Skin of body (tissue), 2 donors: Measurements from ENCODE around the gene WDR45B. TPM values are rescaled to one million over a fixed set of nuclear protein-coding genes. Genes with fewer than 3 reads are reported as not detected.

Experiments used
- DNase-seq: peaks from one replicate; lab custom pipeline; 2025; lab: John Stamatoyannopoulos, UW
- total RNA-seq: library from RNA; depleted of rRNA; stranded (reverse); fragments of >200 nt; gene quantifications from one replicate; pipeline ENCODE4 v1.2.3, GENCODE V29; 2014

Gene WDR45B
- total RNA-seq, 1 donor from 2014 or later, result 54.9 TPM

DNA sequence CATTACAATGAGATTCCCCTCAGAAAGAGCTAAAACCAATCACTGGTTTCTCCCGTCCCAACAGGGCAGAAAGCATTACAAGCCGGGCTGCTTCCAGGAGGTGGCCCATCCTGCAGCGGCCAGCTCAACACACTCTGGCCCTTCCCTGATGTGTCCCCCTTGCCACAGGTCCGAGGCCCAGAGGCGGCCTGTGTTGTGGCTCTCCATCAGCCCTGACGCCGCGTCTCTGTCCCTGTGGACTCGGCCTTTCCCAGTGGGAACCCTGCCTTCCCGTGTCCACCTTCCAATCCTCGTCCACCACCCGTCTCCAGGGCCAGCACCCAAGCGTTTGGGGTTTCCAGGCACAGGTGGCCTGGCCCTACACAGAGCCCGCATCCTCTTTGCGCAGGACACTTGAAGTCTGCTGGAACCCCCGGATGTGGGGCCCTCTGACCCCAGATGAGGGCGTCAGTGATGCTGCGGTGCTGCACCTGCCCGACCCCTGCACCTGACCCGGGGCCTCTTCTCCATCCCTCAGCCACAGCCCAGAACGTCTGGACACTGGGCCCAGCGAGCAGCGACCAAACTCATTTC is 29.2 kb upstream of the WDR45B start:
- DNase-seq, result no peak

GRCh38 chr17:82675476-82676245 is 27.4 kb upstream of the WDR45B start:
- DNase-seq, result no peak

DNA sequence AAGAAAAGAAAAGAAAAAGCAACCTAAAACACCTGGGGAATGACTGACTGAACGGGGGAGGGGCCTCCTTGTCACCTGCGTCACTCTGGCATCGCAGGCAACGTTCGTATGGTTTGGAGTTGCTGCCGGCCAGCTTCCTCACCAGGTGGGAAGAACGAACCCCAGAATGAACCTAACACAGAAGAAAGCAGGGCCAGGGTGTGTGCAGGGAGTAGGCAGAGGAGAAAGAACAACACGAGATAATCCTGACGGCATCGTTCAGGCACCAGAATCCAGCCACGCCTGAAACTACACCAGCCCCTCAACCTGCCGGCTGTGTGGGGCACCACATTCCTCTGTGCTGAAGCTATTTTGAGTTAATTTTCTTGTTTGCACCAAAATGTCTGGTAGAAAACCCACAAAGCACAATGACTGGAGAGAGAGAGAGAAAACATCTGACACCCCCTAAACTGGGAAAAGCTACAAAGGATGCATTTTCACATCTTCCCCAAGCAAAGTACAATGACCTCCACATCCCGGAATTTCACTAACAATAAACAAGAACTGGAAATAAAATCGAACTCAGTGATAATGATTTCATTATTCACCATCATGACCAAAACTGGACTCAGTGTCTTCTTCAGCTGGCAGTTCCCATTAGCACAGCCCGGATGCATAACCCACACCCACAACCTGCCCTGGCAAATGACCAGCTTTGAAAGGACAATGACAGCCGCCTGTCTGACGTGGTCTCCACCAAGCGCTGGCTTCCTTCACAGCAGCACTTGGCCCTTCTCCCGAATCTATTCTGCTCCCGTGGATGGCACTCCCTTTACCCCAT is 26.6 kb upstream of the WDR45B start:
- no peak for DNase-seq

- no peak for DNase-seq
These were observed 22.6 kb upstream of the WDR45B start for GRCh38 chr17:82670661-82671450.

- no peak for DNase-seq
These were observed 20.4 kb upstream of the WDR45B start for GRCh38 chr17:82668631-82669099.

GRCh38 chr17:82668024-82668630 is 19.9 kb upstream of the WDR45B start:
- DNase-seq, result no peak

- DNase-seq, result no peak
These were observed 19.4 kb upstream of the WDR45B start for GRCh38 chr17:82667668-82668000.

DNA sequence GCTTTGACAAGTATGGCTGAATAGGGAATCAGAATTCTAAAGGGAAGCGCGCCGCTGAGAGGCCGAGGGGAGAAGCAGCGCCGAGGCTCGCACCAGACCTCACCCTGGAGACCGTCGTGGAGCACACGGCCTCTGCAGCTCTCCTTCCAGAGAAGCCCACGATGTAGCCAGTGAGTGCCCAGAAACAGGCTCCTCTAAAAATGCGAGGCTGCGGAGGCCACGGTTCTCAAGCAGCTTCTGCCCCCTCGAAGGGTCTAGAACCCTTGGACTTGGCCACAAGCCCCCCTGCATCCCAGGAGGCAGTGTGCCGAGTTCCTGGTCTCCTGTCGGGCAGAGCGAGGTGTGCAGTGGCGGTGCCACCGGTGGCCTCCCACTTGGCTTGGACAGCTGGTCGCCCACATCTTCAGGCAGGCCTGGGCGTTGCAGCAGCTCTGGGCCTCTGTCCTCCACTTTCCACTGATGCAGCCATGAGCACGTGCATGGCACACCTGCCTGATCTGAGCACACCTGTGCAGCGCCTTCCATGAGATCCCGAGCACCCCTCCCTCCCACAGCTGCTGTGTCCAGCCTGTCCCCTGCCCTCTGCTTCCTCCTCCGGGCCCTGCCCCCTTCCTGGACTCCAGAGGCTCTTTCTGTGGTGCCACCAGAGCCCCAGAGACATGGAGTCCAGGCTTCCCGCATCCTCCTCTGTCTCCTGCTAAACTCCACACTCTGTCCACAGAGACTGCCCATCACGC is 18.9 kb upstream of the WDR45B start:
- no peak for DNase-seq

DNA sequence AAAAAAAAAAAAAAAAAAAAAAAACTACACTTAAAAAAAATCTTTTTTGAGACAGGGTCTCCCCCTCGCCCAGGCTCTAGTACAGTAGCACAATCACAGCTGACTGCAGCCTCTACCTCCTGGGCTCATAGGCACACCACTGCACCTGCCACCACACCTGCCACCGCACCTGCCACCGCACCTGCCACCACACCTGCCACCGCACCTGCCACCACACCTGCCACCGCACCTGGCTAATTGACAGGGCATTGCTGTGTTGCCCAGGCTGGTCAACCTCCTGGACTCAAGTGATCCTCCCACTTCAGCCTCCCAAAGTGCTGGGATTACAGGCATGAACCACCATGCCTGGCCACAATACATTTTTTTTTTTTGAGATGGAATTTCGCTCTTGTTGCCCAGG is 17.6 kb upstream of the WDR45B start:
- DNase-seq, result no peak

DNA sequence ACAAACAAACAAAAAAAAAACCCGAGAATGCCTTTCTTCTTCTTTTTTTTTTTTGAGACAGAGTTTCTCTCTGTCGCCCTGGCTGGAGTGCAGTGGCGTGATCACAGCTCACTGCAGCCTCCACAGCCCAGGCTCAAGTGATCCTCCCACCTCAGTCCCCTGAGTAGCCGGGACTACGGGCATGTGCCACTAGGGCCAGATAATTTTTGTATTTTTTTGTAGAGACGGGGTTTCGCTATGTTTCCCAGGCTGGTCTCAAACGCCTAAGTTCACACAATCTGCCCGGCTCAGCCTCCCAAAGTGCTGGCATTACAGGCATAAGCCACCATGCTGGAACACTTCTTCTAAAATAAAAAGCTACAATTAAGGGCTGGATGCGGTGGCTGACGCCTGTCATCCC is 17.0 kb upstream of the WDR45B start:
- no peak for DNase-seq

DNA sequence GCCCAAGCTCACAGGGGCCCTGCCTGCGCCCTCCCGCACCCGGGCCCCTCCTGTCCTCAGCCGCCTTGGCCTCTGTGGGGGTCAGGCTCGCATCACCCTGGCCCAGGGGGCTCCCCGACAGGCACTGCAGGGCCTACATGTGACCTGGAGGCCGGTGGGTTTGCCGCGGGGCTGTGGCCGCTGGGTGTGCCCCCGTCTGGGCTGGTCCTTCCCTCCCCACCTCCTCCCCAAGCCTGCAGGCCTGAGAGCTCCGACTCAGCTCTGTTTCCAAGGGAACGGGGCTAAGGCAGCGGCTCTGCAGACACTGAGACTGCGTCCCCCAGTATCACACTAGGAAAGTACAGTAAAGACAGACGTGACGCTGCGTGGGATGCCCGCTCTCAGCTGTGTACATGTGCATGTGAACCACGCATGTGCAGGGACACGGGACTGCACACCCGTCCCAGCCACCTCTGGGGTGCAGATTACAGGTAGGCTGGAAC is 16.5 kb upstream of the WDR45B start:
- no peak for DNase-seq

DNA sequence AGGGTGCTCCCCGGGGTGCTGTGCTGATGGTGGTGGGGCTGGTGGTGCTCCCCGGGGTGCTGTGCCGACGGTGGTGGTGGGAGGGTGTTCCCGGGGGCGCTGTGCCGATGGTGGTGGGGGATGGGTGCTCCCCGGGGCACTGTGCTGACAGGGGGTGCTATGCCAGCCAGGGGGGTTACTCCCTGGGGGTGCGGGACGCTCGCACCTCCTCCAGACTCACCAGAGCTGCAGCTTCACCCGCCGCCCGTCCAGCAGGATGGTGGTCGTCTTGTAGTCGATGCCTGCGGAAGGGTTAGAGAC is 16.0 kb upstream of the WDR45B start:
- DNase-seq, result no peak

DNA sequence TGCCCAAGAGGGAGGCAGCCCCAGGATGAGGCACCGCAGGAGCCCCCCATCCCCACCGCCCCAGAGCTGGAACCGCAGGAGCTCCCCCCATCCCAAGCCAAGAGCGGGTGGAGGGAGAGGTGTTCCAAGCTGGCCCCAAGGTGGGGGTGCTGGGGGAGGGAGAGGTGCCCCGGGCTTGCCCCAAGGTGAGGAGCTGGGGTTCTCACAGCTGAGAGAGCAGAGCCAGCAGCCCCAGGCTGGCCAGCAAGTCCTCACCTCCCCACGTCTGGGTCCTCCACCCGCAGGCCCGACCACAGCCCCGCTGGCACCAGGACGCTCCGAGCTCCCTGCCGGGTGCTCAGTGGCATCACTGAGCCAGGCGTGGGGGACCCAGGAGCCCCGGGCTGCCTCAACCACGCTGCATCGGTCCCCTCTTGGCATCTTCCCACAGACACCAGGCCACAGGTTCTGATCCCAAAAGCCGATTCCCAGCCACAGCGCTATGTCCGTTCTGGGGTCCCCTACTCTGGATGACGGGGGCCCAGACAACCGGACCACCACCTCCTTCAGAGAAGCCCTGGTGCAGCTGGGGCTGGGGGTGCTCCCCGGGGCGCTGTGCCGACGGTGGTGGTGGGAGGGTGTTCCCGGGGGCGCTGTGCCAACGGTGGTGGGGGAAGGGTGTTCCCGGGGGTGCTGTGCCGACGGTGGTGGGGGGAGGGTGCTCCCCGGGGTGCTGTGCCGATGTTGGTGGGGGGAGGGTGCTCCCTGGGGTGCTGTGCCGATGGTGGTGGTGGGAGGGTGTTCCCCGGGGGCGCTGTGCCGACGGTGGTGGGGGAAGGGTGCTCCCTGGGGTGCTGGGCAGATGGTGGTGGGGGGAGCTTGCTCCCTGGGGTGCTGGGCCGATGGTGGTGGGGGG is 15.4 kb upstream of the WDR45B start:
- no peak for DNase-seq

DNA sequence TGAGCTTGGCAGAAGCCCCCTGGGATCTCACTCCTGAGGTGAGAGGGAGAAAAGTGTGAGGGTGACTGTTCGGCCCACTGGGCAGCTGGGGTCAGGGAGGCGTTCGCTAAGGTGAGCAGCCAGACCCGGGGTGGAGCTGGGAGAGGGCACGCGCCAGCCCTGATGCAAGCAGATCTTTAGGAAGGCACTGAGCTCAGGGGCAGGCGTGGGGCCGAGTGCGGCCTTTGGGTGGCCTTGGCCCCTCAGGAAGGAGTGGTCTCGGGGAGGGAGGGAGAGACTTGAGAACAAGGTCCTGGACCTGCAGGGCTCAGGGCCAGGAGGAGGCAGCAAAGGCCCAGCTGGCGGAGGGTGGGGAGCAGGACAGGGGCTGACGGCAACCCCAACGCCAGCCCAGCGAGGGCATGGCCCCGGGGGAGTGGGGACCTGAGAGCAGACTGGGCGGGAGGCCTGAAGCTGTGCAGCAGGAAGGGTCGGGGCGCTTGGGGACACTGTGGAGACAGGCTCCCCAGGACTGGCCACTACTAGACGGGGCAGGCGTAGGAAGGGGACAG is 14.5 kb upstream of the WDR45B start:
- DNase-seq, result no peak

GRCh38 chr17:82661717-82662683 is 13.8 kb upstream of the WDR45B start:
- DNase-seq, result no peak

- no peak for DNase-seq
These were observed 11.6 kb upstream of the WDR45B start for GRCh38 chr17:82659886-82660285.

DNA sequence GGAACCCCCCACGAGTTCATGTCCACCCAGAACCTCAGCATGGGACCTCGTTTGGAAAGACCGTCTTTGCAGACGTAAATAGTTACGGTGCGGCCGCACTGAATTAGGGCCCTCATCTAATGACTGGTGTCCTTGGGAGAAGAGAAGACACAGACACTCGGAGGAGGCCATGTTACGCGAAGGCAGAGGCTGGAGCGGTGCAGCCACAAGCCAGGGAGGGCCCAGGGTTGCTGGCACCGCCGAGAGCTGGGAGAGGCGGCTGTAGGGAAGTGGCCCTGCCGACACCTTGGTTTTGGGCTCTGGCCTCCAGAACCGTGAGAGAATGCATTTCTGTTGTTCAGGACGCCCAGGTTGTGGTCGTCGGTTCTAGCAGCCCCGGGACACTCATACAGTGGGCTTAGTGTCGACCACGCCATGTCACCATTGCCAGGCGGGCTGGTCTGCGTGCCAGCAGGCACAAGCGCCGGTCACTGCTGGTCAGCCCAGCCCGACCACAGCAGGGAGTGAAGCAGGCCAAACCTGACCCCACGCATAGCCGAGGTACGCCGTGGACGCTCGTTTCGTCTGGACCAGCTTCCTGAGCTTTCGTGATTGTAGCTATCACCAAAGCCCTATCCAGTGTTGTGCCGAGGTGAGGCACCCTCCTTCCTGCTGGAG is 10.7 kb upstream of the WDR45B start:
- DNase-seq, result no peak
